Panc1 (cell line): ENCODE results near the gene TNIK. TPM values are rescaled to one million over a fixed set of nuclear protein-coding genes. Genes with fewer than 3 reads are reported as not detected.
"Not testable (repeated sequence)": the region's sequence is repeated elsewhere in the genome, so short reads cannot be mapped to it uniquely, and the experiment has no call there.

Source experiments
- ATAC-seq: fragments of 200-7000 bp; cut with Tn5 transposase; 2 replicates; pipeline ENCODE4 v1.9.1; 2020; ENCODE audit warnings: mild to moderate bottlenecking, moderate library complexity
- BruUV-seq: library from RNA; stranded (reverse); fragments of 400-500 nt; replicated peaks from 2 replicates; lab custom pipeline; 2021; lab: Mats Ljungman, UMichigan
- CTCF ChIA-PET: fragments of 300-600 bp; sonication (Branson Sonifier 250); formaldehyde crosslinking; loops from one replicate; lab custom pipeline; 2022; ENCODE audit warnings: antibody characterized with exemption; lab: Charles Lee
- POLR2A ChIA-PET: fragments of 300-600 bp; sonication (Branson Sonifier 250); formaldehyde crosslinking; loops from one replicate; lab custom pipeline; 2022; ENCODE audit warnings: antibody characterized with exemption; lab: Charles Lee
- DNase-seq: peaks from one replicate; pipeline ENCODE4 v3.0.0-alpha.2; 2010; ENCODE audit warnings: low read depth, low spot score
- H3K27ac ChIP-seq: 2 replicates; pipeline ENCODE4 v1.5.1; 2011; ENCODE audit warnings: mild to moderate bottlenecking, low read length, inconsistent platforms
- H3K27me3 ChIP-seq: fragments of 200-500 bp; sonication (Bioruptor generic); 2 replicates; pipeline ENCODE4 v1.6.0; 2014; ENCODE audit warnings: low read length, inconsistent platforms; ENCODE audit not compliant: control insufficient read depth, insufficient read depth
- H3K36me3 ChIP-seq: fragments of 200-500 bp; sonication (Bioruptor generic); 2 replicates; pipeline ENCODE4 v1.5.1; 2014; ENCODE audit warnings: inconsistent platforms, mild to moderate bottlenecking, low read length, moderate library complexity; ENCODE audit not compliant: control insufficient read depth, insufficient read depth
- H3K4me1 ChIP-seq: 2 replicates; pipeline ENCODE4 v1.5.1; 2011; ENCODE audit warnings: inconsistent platforms, mild to moderate bottlenecking, low read length, moderate library complexity; ENCODE audit not compliant: control insufficient read depth, insufficient read depth
- H3K4me3 ChIP-seq, 2 experiments: 2 replicates each; pipeline ENCODE4 v1.5.1; 2011 to 2012; ENCODE audit warnings: low read depth in 2 of 2, low read length in 2 of 2, mild to moderate bottlenecking in 2 of 2, inconsistent platforms in 1 of 2, moderate library complexity in 1 of 2
- H3K9me3 ChIP-seq: fragments of 200-500 bp; sonication (Bioruptor generic); 2 replicates; pipeline ENCODE4 v1.5.1; 2014; ENCODE audit warnings: low read depth, mild to moderate bottlenecking, inconsistent platforms, low read length, moderate library complexity; ENCODE audit not compliant: control insufficient read depth, insufficient read depth
- CTCF ChIP-seq: fragments of 450-650 bp; IDR thresholded peaks from 2 replicates; pipeline ENCODE4 v1.5.1; 2017; ENCODE audit warnings: mild to moderate bottlenecking
- POLR2AphosphoS5 ChIP-seq: IDR thresholded peaks from 2 replicates; pipeline ENCODE4 v1.6.1; 2012; ENCODE audit warnings: mild to moderate bottlenecking, low read depth, low read length, moderate library complexity
- SIN3A ChIP-seq: IDR thresholded peaks from 2 replicates; pipeline ENCODE4 v1.6.1; 2012; ENCODE audit warnings: low read depth, mild to moderate bottlenecking, low read length, moderate library complexity, borderline replicate concordance; ENCODE audit not compliant: insufficient read depth
- TCF7L2 ChIP-seq: IDR thresholded peaks from 2 replicates; pipeline ENCODE4 v1.6.1; 2011; ENCODE audit warnings: mild to moderate bottlenecking, low read depth, low read length, inconsistent platforms
- in situ Hi-C: cut with HindIII; loops from 2 replicates; pipeline ENCODE4 v1.10.0; 2016; ENCODE audit warnings: low sequenced_read_pairs, low pct_unique_long_range_greater_than_20kb
- intact Hi-C: fragments of 100-400 bp; cut with micrococcal nuclease; formaldehyde crosslinking; loops from one replicate; pipeline ENCODE4 v1.10.0; 2022; ENCODE audit not compliant: unreplicated experiment
- total RNA-seq: library from RNA; stranded (reverse); gene quantifications from one replicate; pipeline ENCODE4 v1.2.1, GENCODE V29; 2021; ENCODE audit not compliant: unreplicated experiment
- TF ChIP-seq, protein P1 (sequence below), 2 experiments: IDR thresholded peaks; 2 replicates each; pipeline ENCODE4 v1.6.1; 2011 to 2012; ENCODE audit warnings: low read depth in 2 of 2, control low read depth in 1 of 2, low read length in 1 of 2, mild to moderate bottlenecking in 1 of 2, moderate library complexity in 1 of 2; ENCODE audit not compliant: insufficient read depth in 1 of 2

Gene TNIK
- total RNA-seq, 1 experiment from 2014 or later: 1.9 TPM

DNA sequence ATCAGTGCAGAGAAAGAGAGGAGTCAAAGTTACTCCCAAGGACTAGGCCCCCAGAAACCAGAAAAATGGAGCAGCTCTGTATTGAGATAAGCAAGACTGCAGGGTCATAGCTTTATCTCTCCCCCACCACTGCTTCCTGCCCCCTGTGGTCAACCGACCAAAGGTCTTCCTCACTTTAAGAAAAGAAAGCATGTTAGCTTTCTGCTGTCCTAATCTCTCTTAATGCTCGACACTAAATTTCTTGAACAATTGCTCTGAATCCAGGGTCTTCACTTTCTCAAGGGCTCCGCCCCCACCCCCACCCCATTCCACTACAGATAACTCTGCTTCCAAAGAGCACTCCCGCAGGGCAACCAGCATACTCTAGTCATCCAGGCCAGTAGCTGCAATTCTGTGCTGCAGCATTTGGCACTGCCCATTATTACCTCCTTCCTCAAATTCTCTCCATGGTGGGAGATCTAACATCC is 31.9 kb downstream of the TNIK start:
- in situ Hi-C loops: no loop called here
- Histone ChIP-seq H3K4me3 (no peak overlapping the region), H3K27ac (no peak overlapping the region), H3K4me1 (no peaks in the 10 kb centered on the region), H3K36me3 (no peaks in the 10 kb centered on the region), H3K9me3 (no peaks in the 10 kb centered on the region), H3K27me3 (peaks cover 15% of the 10 kb centered on the region)
- intact Hi-C loops: no loop called here
- DNase-seq: no peak
- CTCF ChIA-PET: no interaction called here
- ATAC-seq: no peak
- BruUV-seq: no TSS peak
- POLR2A ChIA-PET: interaction anchor here (0.7 kb wide), 1 partner anchor 576 kb away, joined by 4 read pairs; no protein-coding TSS in a partner anchor
- TF ChIP-seq TCF7L2 (no peak), CTCF (no peak), SIN3A (no peak), POLR2AphosphoS5 (no peak)
- TF ChIP-seq, protein P1, sequence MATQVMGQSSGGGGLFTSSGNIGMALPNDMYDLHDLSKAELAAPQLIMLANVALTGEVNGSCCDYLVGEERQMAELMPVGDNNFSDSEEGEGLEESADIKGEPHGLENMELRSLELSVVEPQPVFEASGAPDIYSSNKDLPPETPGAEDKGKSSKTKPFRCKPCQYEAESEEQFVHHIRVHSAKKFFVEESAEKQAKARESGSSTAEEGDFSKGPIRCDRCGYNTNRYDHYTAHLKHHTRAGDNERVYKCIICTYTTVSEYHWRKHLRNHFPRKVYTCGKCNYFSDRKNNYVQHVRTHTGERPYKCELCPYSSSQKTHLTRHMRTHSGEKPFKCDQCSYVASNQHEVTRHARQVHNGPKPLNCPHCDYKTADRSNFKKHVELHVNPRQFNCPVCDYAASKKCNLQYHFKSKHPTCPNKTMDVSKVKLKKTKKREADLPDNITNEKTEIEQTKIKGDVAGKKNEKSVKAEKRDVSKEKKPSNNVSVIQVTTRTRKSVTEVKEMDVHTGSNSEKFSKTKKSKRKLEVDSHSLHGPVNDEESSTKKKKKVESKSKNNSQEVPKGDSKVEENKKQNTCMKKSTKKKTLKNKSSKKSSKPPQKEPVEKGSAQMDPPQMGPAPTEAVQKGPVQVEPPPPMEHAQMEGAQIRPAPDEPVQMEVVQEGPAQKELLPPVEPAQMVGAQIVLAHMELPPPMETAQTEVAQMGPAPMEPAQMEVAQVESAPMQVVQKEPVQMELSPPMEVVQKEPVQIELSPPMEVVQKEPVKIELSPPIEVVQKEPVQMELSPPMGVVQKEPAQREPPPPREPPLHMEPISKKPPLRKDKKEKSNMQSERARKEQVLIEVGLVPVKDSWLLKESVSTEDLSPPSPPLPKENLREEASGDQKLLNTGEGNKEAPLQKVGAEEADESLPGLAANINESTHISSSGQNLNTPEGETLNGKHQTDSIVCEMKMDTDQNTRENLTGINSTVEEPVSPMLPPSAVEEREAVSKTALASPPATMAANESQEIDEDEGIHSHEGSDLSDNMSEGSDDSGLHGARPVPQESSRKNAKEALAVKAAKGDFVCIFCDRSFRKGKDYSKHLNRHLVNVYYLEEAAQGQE (IDR thresholded peaks at IDR 0.05; ENCODE audit: insufficient read depth in 1 of 2, low read depth in 2 of 2, low read length in 1 of 2): no peak

DNA sequence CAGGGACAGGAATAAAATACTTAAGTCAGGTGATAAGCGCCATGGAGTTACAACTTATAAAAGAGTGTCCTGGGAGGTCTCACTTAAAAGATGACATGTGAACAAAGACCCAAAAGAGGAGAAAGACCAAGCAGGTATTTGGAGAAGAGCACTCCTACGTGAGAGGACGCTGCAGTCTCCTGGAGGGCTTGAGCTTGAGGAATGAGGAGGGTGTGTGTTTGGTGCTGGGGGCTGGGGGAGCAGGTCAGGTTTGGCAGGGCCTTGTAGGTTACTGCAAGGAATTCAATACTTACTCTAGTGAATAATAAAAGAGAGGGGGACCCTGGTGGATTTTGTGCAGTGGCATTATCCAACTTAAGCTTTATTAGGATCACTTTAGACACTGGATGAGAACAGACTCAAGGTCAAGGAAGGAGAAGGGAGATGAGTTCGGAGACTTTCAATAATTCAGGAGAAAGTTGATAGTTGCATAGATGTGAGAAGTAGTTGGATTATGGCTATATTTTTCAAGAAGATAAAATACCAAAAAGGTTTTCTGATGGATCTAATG is 32.4 kb downstream of the TNIK start:
- intact Hi-C loops: no loop called here
- ATAC-seq (no peak), DNase-seq (no peak)
- H3K4me1 ChIP-seq: no peaks in the 10 kb centered on the region
- no peaks in the 10 kb centered on the region for H3K36me3 ChIP-seq
- no TSS peak for BruUV-seq
- in situ Hi-C loops: no loop called here
- TF ChIP-seq, protein P1 (IDR thresholded peaks at IDR 0.05; ENCODE audit: insufficient read depth in 1 of 2, low read depth in 2 of 2, low read length in 1 of 2): no peak
- TF ChIP-seq TCF7L2 (no peak), CTCF (no peak), SIN3A (no peak), POLR2AphosphoS5 (no peak)
- no peak overlapping the region for H3K27ac ChIP-seq
- no peak overlapping the region for H3K4me3 ChIP-seq
- H3K27me3 ChIP-seq: peaks cover 15% of the 10 kb centered on the region
- ChIA-PET CTCF (no interaction called here), POLR2A (no interaction called here)
- no peaks in the 10 kb centered on the region for H3K9me3 ChIP-seq

DNA sequence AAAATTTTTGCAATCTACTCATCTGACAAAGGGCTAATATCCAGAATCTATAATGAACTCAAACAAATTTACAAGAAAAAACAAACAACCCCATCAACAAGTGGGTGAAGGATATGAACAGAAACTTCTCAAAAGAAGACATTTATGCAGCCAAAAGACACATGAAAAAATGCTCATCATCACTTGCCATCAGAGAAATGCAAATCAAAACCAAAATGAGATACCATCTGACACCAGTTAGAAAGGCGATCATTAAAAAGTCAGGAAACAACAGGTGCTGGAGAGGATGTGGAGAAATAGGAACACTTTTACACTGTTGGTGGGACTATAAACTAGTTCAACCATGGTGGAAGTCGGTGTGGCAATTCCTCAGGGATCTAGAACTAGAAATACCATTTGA is 36.1 kb downstream of the TNIK start:
- ATAC-seq, H3K4me1 ChIP-seq, H3K4me3 ChIP-seq, H3K36me3 ChIP-seq, H3K27ac ChIP-seq, H3K27me3 ChIP-seq, BruUV-seq, DNase-seq, POLR2A ChIA-PET, CTCF ChIA-PET, in situ Hi-C loops, intact Hi-C loops, H3K9me3 ChIP-seq: not testable (repeated sequence)
